ENCODE results near the gene ALKBH4.

GRCh38 chr7:102447311-102447710 lies 17.4 kb downstream of the ALKBH4 start:
- TF ChIP-seq, protein P1, sequence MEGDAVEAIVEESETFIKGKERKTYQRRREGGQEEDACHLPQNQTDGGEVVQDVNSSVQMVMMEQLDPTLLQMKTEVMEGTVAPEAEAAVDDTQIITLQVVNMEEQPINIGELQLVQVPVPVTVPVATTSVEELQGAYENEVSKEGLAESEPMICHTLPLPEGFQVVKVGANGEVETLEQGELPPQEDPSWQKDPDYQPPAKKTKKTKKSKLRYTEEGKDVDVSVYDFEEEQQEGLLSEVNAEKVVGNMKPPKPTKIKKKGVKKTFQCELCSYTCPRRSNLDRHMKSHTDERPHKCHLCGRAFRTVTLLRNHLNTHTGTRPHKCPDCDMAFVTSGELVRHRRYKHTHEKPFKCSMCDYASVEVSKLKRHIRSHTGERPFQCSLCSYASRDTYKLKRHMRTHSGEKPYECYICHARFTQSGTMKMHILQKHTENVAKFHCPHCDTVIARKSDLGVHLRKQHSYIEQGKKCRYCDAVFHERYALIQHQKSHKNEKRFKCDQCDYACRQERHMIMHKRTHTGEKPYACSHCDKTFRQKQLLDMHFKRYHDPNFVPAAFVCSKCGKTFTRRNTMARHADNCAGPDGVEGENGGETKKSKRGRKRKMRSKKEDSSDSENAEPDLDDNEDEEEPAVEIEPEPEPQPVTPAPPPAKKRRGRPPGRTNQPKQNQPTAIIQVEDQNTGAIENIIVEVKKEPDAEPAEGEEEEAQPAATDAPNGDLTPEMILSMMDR (IDR thresholded peaks at IDR 0.05) = no peak
- no peak for TF ChIP-seq POLR2A (IDR thresholded peaks at IDR 0.05)

All from esophagus squamous epithelium (tissue), 4 donors.